IMR-90 (cell line): ENCODE data around the gene SF3A2. TPM values are rescaled to one million over a fixed set of nuclear protein-coding genes. Genes with fewer than 3 reads are reported as not detected.

ENCODE experiments used
- ATAC-seq: fragments of 200-7000 bp; cut with Tn5 transposase; 2 replicates; pipeline ENCODE4 v1.9.1; 2020; ENCODE audit warnings: low read depth, mild to moderate bottlenecking, moderate library complexity
- BruUV-seq: library from RNA; stranded (reverse); fragments of 400-500 nt; replicated peaks from 2 replicates; lab custom pipeline; 2021; lab: Mats Ljungman, UMichigan
- CTCF ChIA-PET: fragments of 300-600 bp; formaldehyde crosslinking; extraction: SDS; loops from one replicate; lab custom pipeline; 2021; ENCODE audit warnings: antibody characterized with exemption; lab: Yijun Ruan, JAX
- POLR2A ChIA-PET: fragments of 300-600 bp; sonication (Branson Sonifier 250); formaldehyde crosslinking; loops from one replicate; lab custom pipeline; 2022; ENCODE audit warnings: antibody characterized with exemption; ENCODE audit not compliant: unreplicated experiment; lab: Charles Lee
- DNase-seq: peaks from one replicate; pipeline ENCODE4 v3.0.0; 2013
- H2AFZ ChIP-seq: replicated peaks from 2 replicates; pipeline ENCODE3; 2013; ENCODE audit warnings: low read length, mild to moderate bottlenecking; ENCODE audit not compliant: poor library complexity
- H2AK5ac ChIP-seq: 2 replicates; pipeline ENCODE4 v1.6.1; 2013; ENCODE audit warnings: low read depth, low read length, inconsistent platforms
- H2AK9ac ChIP-seq: replicated peaks from 2 replicates; pipeline ENCODE3; 2013; ENCODE audit warnings: mild to moderate bottlenecking, low read depth, low read length, moderate library complexity; ENCODE audit not compliant: poor library complexity
- H2BK120ac ChIP-seq: 2 replicates; pipeline ENCODE4 v1.6.1; 2013; ENCODE audit warnings: low read depth, low read length, inconsistent platforms
- H2BK15ac ChIP-seq: 3 replicates; pipeline ENCODE4 v1.6.1; 2013; ENCODE audit warnings: low read depth, low read length, inconsistent platforms
- H2BK20ac ChIP-seq: 2 replicates; pipeline ENCODE4 v1.6.1; 2013; ENCODE audit warnings: low read depth, mild to moderate bottlenecking, inconsistent platforms, low read length, moderate library complexity
- H2BK5ac ChIP-seq: 2 replicates; pipeline ENCODE4 v1.6.1; 2013; ENCODE audit warnings: mild to moderate bottlenecking, low read depth, low read length, inconsistent platforms; ENCODE audit not compliant: poor library complexity, severe bottlenecking
- H3K14ac ChIP-seq: replicated peaks from 2 replicates; pipeline ENCODE4 v1.6.1; 2013; ENCODE audit warnings: low read depth, low read length, inconsistent platforms
- H3K18ac ChIP-seq: 2 replicates; pipeline ENCODE4 v1.6.1; 2013; ENCODE audit warnings: low read depth, low read length, control low read depth
- H3K23ac ChIP-seq: 2 replicates; pipeline ENCODE4 v1.6.1; 2013; ENCODE audit warnings: low read depth, low read length, inconsistent platforms
- H3K27ac ChIP-seq: 2 replicates; pipeline ENCODE4 v1.5.1; 2013; ENCODE audit warnings: mild to moderate bottlenecking, control low read depth, low read length; ENCODE audit not compliant: insufficient read depth
- H3K27me3 ChIP-seq: 2 replicates; pipeline ENCODE4 v1.6.1; 2013; ENCODE audit warnings: low read length; ENCODE audit not compliant: control insufficient read depth, insufficient read depth
- H3K36me3 ChIP-seq: 2 replicates; pipeline ENCODE4 v1.6.1; 2013; ENCODE audit warnings: low read length, mixed read lengths; ENCODE audit not compliant: control insufficient read depth, insufficient read depth
- H3K4ac ChIP-seq: 2 replicates; pipeline ENCODE4 v1.6.1; 2013; ENCODE audit warnings: low read depth, low read length, inconsistent platforms
- H3K4me1 ChIP-seq: 2 replicates; pipeline ENCODE4 v1.6.1; 2013; ENCODE audit warnings: low read length, mixed read lengths; ENCODE audit not compliant: control insufficient read depth, insufficient read depth
- H3K4me2 ChIP-seq: 2 replicates; pipeline ENCODE4 v1.6.1; 2013; ENCODE audit warnings: low read depth, mild to moderate bottlenecking, control low read depth, low read length, moderate library complexity
- H3K4me3 ChIP-seq: 2 replicates; pipeline ENCODE4 v1.5.1; 2013; ENCODE audit warnings: low read depth, mild to moderate bottlenecking, control low read depth, low read length, moderate library complexity; ENCODE audit not compliant: insufficient read depth
- H3K56ac ChIP-seq: 2 replicates; pipeline ENCODE4 v1.6.1; 2013; ENCODE audit warnings: low read length, inconsistent platforms; ENCODE audit not compliant: insufficient read depth; ENCODE audit errors: extremely low read depth
- H3K79me1 ChIP-seq, 2 experiments: 2 replicates each; pipeline ENCODE4 v1.6.1; 2013; ENCODE audit warnings: low read length in 2 of 2, inconsistent platforms in 1 of 2, low read depth in 1 of 2
- H3K9ac ChIP-seq: 2 replicates; pipeline ENCODE4 v1.6.1; 2013; ENCODE audit warnings: low read depth, low read length, control low read depth
- H3K9me1 ChIP-seq: 2 replicates; pipeline ENCODE4 v1.6.1; 2013; ENCODE audit warnings: low read length, inconsistent platforms; ENCODE audit not compliant: insufficient read depth
- H3K9me3 ChIP-seq: 2 replicates; pipeline ENCODE4 v1.6.1; 2013; ENCODE audit warnings: low read length; ENCODE audit not compliant: control insufficient read depth, insufficient read depth
- H4K20me1 ChIP-seq: 2 replicates; pipeline ENCODE4 v1.6.1; 2013; ENCODE audit warnings: low read length, inconsistent platforms; ENCODE audit not compliant: insufficient read depth
- H4K5ac ChIP-seq: 2 replicates; pipeline ENCODE4 v1.6.1; 2013; ENCODE audit warnings: mild to moderate bottlenecking, low read depth, low read length, control low read depth
- H4K8ac ChIP-seq, 2 experiments: 2 replicates each; pipeline ENCODE4 v1.6.1; 2013; ENCODE audit warnings: low read depth in 2 of 2, low read length in 2 of 2, control low read depth in 1 of 2, inconsistent platforms in 1 of 2
- H4K91ac ChIP-seq: 2 replicates; pipeline ENCODE4 v1.6.1; 2013; ENCODE audit warnings: low read depth, low read length, inconsistent platforms; ENCODE audit not compliant: insufficient read depth
- CHD1 ChIP-seq: IDR thresholded peaks from 2 replicates; pipeline ENCODE4 v1.6.1; 2012; ENCODE audit warnings: low read depth, low read length, improper control_type of control experiment
- FOS ChIP-seq: fragments of 150-350 bp; IDR thresholded peaks from 2 replicates; pipeline ENCODE4 v1.6.1; 2016; ENCODE audit warnings: low read depth, low read length
- MAFK ChIP-seq: IDR thresholded peaks from 2 replicates; pipeline ENCODE4 v1.6.1; 2012; ENCODE audit warnings: low read depth, low read length, improper control_type of control experiment
- MAZ ChIP-seq: IDR thresholded peaks from 2 replicates; pipeline ENCODE4 v1.6.1; 2012; ENCODE audit warnings: low read depth, mild to moderate bottlenecking, low read length, improper control_type of control experiment, moderate library complexity, borderline replicate concordance
- MXI1 ChIP-seq: IDR thresholded peaks from 2 replicates; pipeline ENCODE4 v1.6.1; 2012; ENCODE audit warnings: low read depth, mild to moderate bottlenecking, low read length, moderate library complexity, borderline replicate concordance
- NFE2L2 ChIP-seq: fragments of 150-350 bp; IDR thresholded peaks from 2 replicates; pipeline ENCODE4 v1.6.1; 2016; ENCODE audit warnings: low read depth, mild to moderate bottlenecking, low read length
- POLR2A ChIP-seq: IDR thresholded peaks from 2 replicates; pipeline ENCODE4 v1.6.1; 2012; ENCODE audit warnings: mild to moderate bottlenecking, low read depth, low read length
- RCOR1 ChIP-seq: IDR thresholded peaks from 2 replicates; pipeline ENCODE4 v1.6.1; 2012; ENCODE audit warnings: mild to moderate bottlenecking, low read length, improper control_type of control experiment; ENCODE audit not compliant: insufficient replicate concordance
- SMC3 ChIP-seq: fragments of 150-350 bp; IDR thresholded peaks from 2 replicates; pipeline ENCODE4 v1.6.1; 2016; ENCODE audit warnings: low read depth, mild to moderate bottlenecking, antibody characterized with exemption, low read length, moderate library complexity
- WGBS, 2 experiments: methylation state at CpG; one replicate each; pipeline versions ENCODE4 v1.1.5 to v1.1.7; 2013; ENCODE audit warnings: missing lambda C conversion rate in 2 of 2; ENCODE audit not compliant: insufficient read length in 1 of 2; ENCODE audit errors: extremely low coverage in 2 of 2; 5-methylcytosine and 5-hydroxymethylcytosine counted together
- dilution Hi-C: fragments of 300-500 bp; cut with HindIII; formaldehyde crosslinking; loops from one replicate; pipeline ENCODE4 v1.14.3; 2018; ENCODE audit warnings: low sequenced_read_pairs; ENCODE audit not compliant: unreplicated experiment
- in situ Hi-C: fragments of 300-500 bp; cut with MboI; formaldehyde crosslinking; loops from 3 replicates; pipeline ENCODE4 v1.14.3; 2019; ENCODE audit warnings: low sequenced_read_pairs, inconsistent platforms, mixed read lengths
- intact Hi-C: fragments of 100-400 bp; cut with micrococcal nuclease; formaldehyde crosslinking; loops from 2 replicates; pipeline ENCODE4 v1.10.0; 2022
- polyA plus RNA-seq, 3 experiments: library from polyadenylated mRNA; depleted of rRNA; stranded (reverse); fragments of >200 nt; gene quantifications; 2 replicates each; pipeline ENCODE4 v1.2.3, GENCODE V29; 2012; ENCODE audit warnings: low replicate concordance in 1 of 3
- total RNA-seq: library from RNA; depleted of rRNA; stranded (reverse); fragments of >200 nt; gene quantifications from 2 replicates; pipeline ENCODE4 v1.2.3, GENCODE V29; 2012
- TF ChIP-seq, protein P1 (sequence below): fragments of 150-350 bp; IDR thresholded peaks from 2 replicates; pipeline ENCODE4 v1.6.1; 2017; ENCODE audit warnings: mild to moderate bottlenecking, antibody characterized with exemption, low read length, low read depth
- TF ChIP-seq, protein P2 (sequence below): conservative IDR thresholded peaks from 2 replicates; pipeline ENCODE4 v1.5.1; 2012; ENCODE audit warnings: mild to moderate bottlenecking, low read depth, low read length, improper control_type of control experiment

The SF3A2 gene
- total and polyA plus RNA-seq, 2 of the 4 experiments (the other 2 are of a cell fraction) = 4.8 to 34.5 TPM

DNA sequence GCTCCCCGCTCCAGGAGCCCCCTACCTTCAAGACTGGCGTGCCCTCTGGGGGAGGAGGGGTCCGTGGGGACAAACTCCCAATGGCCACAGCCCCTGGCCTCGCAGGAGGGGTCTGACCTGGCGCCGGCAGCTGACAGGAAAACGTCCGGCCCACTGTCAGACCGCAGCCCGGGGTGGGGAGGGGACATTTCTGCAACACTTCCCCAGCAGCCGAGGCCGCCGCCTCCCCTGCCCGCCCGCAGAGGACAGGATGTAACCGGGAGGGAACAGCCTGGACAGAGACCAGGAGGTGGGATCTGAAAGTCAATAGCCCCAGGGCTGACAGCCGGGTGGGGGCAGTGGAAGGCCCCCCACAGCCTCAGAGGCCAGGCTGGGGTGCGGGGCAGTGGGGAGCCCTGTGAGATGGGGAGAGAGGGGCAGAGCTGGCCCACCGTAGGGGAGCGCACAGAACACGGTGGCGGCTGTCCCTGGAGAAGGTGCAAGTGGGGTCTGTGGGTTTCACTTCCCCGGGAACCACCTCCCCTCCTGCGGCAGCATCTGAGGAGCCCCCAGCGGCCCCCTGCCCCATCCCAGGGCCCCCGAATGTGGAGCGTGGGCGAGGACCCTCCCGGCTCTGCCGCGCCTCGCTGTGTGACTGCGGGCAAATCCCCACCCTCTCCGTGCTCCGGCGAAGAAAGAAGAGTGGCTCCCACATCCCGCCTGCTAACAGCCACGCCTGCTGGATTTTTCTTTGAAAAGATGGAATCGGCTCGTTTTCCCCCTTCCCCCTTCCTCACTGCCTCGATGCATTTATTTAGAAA, 45.6 kb downstream of the SF3A2 start, which contains the start of gene PEAK3 (continued):
- TF ChIP-seq, protein P1, sequence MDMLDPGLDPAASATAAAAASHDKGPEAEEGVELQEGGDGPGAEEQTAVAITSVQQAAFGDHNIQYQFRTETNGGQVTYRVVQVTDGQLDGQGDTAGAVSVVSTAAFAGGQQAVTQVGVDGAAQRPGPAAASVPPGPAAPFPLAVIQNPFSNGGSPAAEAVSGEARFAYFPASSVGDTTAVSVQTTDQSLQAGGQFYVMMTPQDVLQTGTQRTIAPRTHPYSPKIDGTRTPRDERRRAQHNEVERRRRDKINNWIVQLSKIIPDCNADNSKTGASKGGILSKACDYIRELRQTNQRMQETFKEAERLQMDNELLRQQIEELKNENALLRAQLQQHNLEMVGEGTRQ = no peak

DNA sequence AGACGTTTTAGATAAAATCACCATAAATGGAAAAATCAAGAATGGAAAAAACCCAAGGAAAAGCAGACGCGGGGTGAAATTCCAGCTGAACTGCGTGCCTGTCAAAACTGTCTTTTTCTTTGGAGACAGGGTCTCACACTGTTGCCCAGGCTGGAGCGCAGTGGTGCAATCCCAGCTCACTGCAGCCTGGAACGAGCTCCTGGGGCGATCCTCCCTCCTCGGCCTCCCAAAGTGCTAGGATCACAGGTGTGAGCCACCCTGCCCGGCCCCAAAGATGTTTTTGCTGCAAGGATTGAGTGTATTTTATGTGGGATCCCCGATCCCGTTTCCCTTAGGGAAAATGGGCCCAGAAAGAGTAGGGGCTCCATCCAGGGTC, 46.2 kb downstream of the SF3A2 start:
- no peak overlapping the region for H3K4me2 ChIP-seq
- intact Hi-C loops = no loop called here
- in situ Hi-C loops = no loop called here
- H4K20me1 ChIP-seq = peaks cover under 1% of the 10 kb centered on the region
- H4K91ac ChIP-seq = no peak overlapping the region
- H2BK120ac ChIP-seq = no peak overlapping the region
- H3K9ac ChIP-seq = no peak overlapping the region
- H2AK9ac ChIP-seq = no peak overlapping the region
- ChIA-PET POLR2A (no interaction called here), CTCF (no interaction called here)
- H2AK5ac ChIP-seq = no peak overlapping the region
- peaks cover 7% of the 10 kb centered on the region for H3K4me1 ChIP-seq
- H4K8ac ChIP-seq = peak overlapping the region in 1 of 2 experiments; percentile 69; a peak in 1 of 4 replicates
- H2AFZ ChIP-seq = no peak overlapping the region
- no peaks in the 10 kb centered on the region for H3K9me1 ChIP-seq
- 75% methylated on average over 7 of the region's 11 CpGs; no CpG with 5 or more reads in 1 of the 2 experiments for WGBS, 2 experiments
- no peak overlapping the region for H3K56ac ChIP-seq
- no peak overlapping the region for H3K18ac ChIP-seq
- dilution Hi-C loops = no loop called here
- H3K36me3 ChIP-seq = no peaks in the 10 kb centered on the region
- H3K79me1 ChIP-seq = no peaks in the 10 kb centered on the region; a peak in 1 of 4 replicates
- H3K23ac ChIP-seq = no peak overlapping the region
- DNase-seq (no peak), ATAC-seq (no peak)
- no peak overlapping the region for H3K27ac ChIP-seq
- H4K5ac ChIP-seq = no peak overlapping the region
- no peak overlapping the region for H2BK20ac ChIP-seq
- no peak overlapping the region for H3K4ac ChIP-seq
- no peak overlapping the region for H3K4me3 ChIP-seq
- no peak overlapping the region for H2BK5ac ChIP-seq
- H2BK15ac ChIP-seq = no peak overlapping the region
- H3K14ac ChIP-seq = no peak overlapping the region
- TF ChIP-seq NFE2L2 = no peak
- no peak for TF ChIP-seq FOS
- no peak for TF ChIP-seq RCOR1
- TF ChIP-seq CHD1 = no peak
- TF ChIP-seq MAFK = no peak
- TF ChIP-seq, protein P2, sequence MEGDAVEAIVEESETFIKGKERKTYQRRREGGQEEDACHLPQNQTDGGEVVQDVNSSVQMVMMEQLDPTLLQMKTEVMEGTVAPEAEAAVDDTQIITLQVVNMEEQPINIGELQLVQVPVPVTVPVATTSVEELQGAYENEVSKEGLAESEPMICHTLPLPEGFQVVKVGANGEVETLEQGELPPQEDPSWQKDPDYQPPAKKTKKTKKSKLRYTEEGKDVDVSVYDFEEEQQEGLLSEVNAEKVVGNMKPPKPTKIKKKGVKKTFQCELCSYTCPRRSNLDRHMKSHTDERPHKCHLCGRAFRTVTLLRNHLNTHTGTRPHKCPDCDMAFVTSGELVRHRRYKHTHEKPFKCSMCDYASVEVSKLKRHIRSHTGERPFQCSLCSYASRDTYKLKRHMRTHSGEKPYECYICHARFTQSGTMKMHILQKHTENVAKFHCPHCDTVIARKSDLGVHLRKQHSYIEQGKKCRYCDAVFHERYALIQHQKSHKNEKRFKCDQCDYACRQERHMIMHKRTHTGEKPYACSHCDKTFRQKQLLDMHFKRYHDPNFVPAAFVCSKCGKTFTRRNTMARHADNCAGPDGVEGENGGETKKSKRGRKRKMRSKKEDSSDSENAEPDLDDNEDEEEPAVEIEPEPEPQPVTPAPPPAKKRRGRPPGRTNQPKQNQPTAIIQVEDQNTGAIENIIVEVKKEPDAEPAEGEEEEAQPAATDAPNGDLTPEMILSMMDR = no peak
- TF ChIP-seq SMC3 = no peak
- no peak for TF ChIP-seq MAZ
- no peak for TF ChIP-seq POLR2A
- TF ChIP-seq MXI1 = no peak
- TF ChIP-seq, protein P1 = no peak
- no peaks in the 10 kb centered on the region for H3K9me3 ChIP-seq
- peaks cover 16% of the 10 kb centered on the region for H3K27me3 ChIP-seq
- BruUV-seq = no TSS peak
